ENCODE data around the gene TPP2. TPM values are rescaled to one million over a fixed set of nuclear protein-coding genes. Genes with fewer than 3 reads are reported as not detected.

The TPP2 gene
- polyA plus RNA-seq, 1 donor (not counting 4 experiments of a cell fraction or from before 2014, with no cell fraction given): 41.2 TPM

DNA sequence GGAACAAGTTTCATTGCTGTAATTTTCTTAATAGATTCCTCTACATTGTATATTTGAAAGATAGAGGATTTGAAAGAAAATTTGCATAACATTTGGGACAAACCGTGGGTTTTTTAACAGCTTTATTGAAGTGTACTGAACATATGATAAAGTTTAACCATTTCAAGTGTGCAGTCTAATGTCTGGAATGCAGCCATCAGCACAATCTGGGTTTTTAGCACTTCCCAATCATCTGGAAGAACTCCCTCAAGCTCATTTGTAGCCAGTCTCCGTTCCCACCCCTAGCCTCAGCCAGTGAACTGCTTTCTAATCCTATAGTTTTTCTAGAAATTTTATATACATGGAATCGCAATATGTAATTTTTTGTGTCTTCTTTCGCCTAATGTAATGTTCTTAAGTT is 85.4 kb downstream of the TPP2 start:
- Histone ChIP-seq H3K9me3 (ENCODE audit: control insufficient read depth, low read depth, low read length) (no peaks in the 10 kb centered on the region), H2AFZ (ENCODE audit: control insufficient read depth, low read length) (no peak overlapping the region), H3K27ac (ENCODE audit: control insufficient read depth, insufficient read depth, low read length) (no peak overlapping the region), H3K36me3 (ENCODE audit: control insufficient read depth in 2 of 2, extremely low read depth in 1 of 2, insufficient read depth in 2 of 2, low read length in 2 of 2) (peaks cover 3 to 7% of the 10 kb centered on the region in 2 experiments), H3K4me3 (ENCODE audit: control insufficient read depth in 2 of 3, extremely low read depth in 1 of 3, insufficient read depth in 2 of 3, low read depth in 1 of 3, low read length in 3 of 3) (no peak overlapping the region), H4K20me1 (ENCODE audit: control insufficient read depth, extremely low read depth, insufficient read depth, low read length) (no peaks in the 10 kb centered on the region), H3K27me3 (ENCODE audit: control insufficient read depth, extremely low read depth, insufficient read depth, low read length) (no peaks in the 10 kb centered on the region), H3K4me1 (ENCODE audit: control insufficient read depth, extremely low read depth, insufficient read depth, low read length) (peaks cover 2% of the 10 kb centered on the region), H3K9ac (ENCODE audit: control insufficient read depth, extremely low read depth, insufficient read depth, low read length) (no peak overlapping the region), H3K4me2 (ENCODE audit: control insufficient read depth, extremely low read depth, insufficient read depth, low read depth, low read length) (no peak overlapping the region), H3K79me2 (ENCODE audit: control insufficient read depth, insufficient read depth, low read length) (no peaks in the 10 kb centered on the region), H3K9me1 (ENCODE audit: control insufficient read depth, extremely low read depth, insufficient read depth, low read length) (no peaks in the 10 kb centered on the region)
- no peak for TF ChIP-seq EZH2 (IDR thresholded peaks at IDR 0.05; ENCODE audit: low read length)
- TF ChIP-seq, protein P1, sequence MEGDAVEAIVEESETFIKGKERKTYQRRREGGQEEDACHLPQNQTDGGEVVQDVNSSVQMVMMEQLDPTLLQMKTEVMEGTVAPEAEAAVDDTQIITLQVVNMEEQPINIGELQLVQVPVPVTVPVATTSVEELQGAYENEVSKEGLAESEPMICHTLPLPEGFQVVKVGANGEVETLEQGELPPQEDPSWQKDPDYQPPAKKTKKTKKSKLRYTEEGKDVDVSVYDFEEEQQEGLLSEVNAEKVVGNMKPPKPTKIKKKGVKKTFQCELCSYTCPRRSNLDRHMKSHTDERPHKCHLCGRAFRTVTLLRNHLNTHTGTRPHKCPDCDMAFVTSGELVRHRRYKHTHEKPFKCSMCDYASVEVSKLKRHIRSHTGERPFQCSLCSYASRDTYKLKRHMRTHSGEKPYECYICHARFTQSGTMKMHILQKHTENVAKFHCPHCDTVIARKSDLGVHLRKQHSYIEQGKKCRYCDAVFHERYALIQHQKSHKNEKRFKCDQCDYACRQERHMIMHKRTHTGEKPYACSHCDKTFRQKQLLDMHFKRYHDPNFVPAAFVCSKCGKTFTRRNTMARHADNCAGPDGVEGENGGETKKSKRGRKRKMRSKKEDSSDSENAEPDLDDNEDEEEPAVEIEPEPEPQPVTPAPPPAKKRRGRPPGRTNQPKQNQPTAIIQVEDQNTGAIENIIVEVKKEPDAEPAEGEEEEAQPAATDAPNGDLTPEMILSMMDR (optimal IDR thresholded peaks at IDR 0.05 in 1 of 3, IDR thresholded peaks at IDR 0.05 in 1 of 3, conservative IDR thresholded peaks at IDR 0.05 in 1 of 3; ENCODE audit: extremely low read depth in 1 of 3, insufficient read depth in 2 of 3, low read length in 3 of 3): no peak
- dilution Hi-C loops (cut with MboI; ENCODE audit: extremely low pct_ligation_motif_present, low sequenced_read_pairs): no loop called here
- no peak for FAIRE-seq
- DNase-seq (ENCODE audit: low read depth, low spot score): no peak

DNA sequence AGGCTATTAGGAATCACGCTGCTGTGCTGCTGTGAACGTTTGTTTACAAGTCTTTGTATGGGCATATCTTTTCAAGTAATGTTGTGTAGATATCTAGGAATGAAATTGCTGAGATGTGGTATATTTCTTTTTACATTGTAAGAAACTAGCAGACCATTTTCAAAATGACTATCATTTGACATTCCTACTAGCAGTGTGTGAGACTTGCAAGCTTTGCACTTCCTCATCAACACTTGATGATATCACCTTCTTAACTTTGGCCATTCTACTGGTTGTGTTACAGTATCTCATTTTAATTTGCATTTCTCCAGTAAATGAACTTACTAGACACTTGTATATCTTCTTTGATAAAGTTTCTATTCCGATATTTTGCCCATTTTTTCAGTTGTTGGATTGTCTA is 85.9 kb downstream of the TPP2 start:
- H3K9me3 ChIP-seq (ENCODE audit: control insufficient read depth, low read depth, low read length): no peaks in the 10 kb centered on the region
- H4K20me1 ChIP-seq (ENCODE audit: control insufficient read depth, extremely low read depth, insufficient read depth, low read length): no peaks in the 10 kb centered on the region
- no peak overlapping the region for H2AFZ ChIP-seq (ENCODE audit: control insufficient read depth, low read length)
- H3K9ac ChIP-seq (ENCODE audit: control insufficient read depth, extremely low read depth, insufficient read depth, low read length): no peak overlapping the region
- H3K4me3 ChIP-seq (ENCODE audit: control insufficient read depth in 2 of 3, extremely low read depth in 1 of 3, insufficient read depth in 2 of 3, low read depth in 1 of 3, low read length in 3 of 3): no peak overlapping the region
- TF ChIP-seq, protein P1 (optimal IDR thresholded peaks at IDR 0.05 in 1 of 3, IDR thresholded peaks at IDR 0.05 in 1 of 3, conservative IDR thresholded peaks at IDR 0.05 in 1 of 3; ENCODE audit: extremely low read depth in 1 of 3, insufficient read depth in 2 of 3, low read length in 3 of 3): no peak
- no peak for TF ChIP-seq EZH2 (IDR thresholded peaks at IDR 0.05; ENCODE audit: low read length)
- no peaks in the 10 kb centered on the region for H3K9me1 ChIP-seq (ENCODE audit: control insufficient read depth, extremely low read depth, insufficient read depth, low read length)
- H3K27me3 ChIP-seq (ENCODE audit: control insufficient read depth, extremely low read depth, insufficient read depth, low read length): no peaks in the 10 kb centered on the region
- DNase-seq (ENCODE audit: low read depth, low spot score): no peak
- no peak for FAIRE-seq
- H3K79me2 ChIP-seq (ENCODE audit: control insufficient read depth, insufficient read depth, low read length): no peaks in the 10 kb centered on the region
- peaks cover 0 to 7% of the 10 kb centered on the region in 2 experiments for H3K36me3 ChIP-seq (ENCODE audit: control insufficient read depth in 2 of 2, extremely low read depth in 1 of 2, insufficient read depth in 2 of 2, low read length in 2 of 2)
- dilution Hi-C loops (cut with MboI; ENCODE audit: extremely low pct_ligation_motif_present, low sequenced_read_pairs): no loop called here
- no peak overlapping the region for H3K4me2 ChIP-seq (ENCODE audit: control insufficient read depth, extremely low read depth, insufficient read depth, low read depth, low read length)
- H3K4me1 ChIP-seq (ENCODE audit: control insufficient read depth, extremely low read depth, insufficient read depth, low read length): peaks cover 7% of the 10 kb centered on the region
- H3K27ac ChIP-seq (ENCODE audit: control insufficient read depth, insufficient read depth, low read length): no peak overlapping the region
